Measurements from ENCODE around the gene MYO19.
A peak's percentile ranks its signal among the peaks of the same experiment; 100 is the strongest.

MYO19 gene

DNA sequence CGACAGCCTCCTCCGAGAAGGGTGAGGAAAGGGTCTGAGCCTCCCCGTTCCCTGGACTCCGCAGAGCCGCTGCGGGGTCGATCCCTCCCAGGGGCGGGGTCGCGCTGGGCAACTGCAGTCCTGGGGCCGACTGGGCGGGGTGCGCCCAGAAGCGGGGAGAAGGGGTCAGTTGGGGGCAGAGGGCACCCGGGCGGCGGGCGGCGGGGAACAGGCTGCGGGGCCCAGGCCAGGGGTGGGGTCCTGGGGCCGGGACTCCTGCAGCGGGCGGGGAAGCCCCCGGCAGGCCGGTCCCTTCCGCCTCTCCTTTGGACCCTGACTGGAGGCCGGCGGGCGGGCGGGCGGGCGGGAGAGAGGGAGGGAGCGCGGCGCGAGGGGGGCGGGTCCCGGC is 10.4 kb upstream of the MYO19 start (continued):
- TF ChIP-seq ZNF549 (tag by site-specific recombination; IDR thresholded peaks at IDR 0.05) (no peak), ZNF37A (tag by site-specific recombination; IDR thresholded peaks at IDR 0.05) (no peak), ZNF184 (tag by site-specific recombination; IDR thresholded peaks at IDR 0.05) (no peak; the same call in 1 of the 2 replicates), ZBTB1 (tag by site-specific recombination; IDR thresholded peaks at IDR 0.05) (0 out of 2 replicates have a peak, but pooled peaks have one; percentile 24), ZNF16 (tag by site-specific recombination; IDR thresholded peaks at IDR 0.05; ENCODE audit: low read depth) (no peak), ZNF302 (tag by site-specific recombination; IDR thresholded peaks at IDR 0.05; ENCODE audit: low read depth) (0 out of 2 replicates have a peak, but pooled peaks have one; percentile 37), ZNF560 (tag by site-specific recombination; IDR thresholded peaks at IDR 0.05; ENCODE audit: borderline replicate concordance) (no peak), BCL11A (tag by site-specific recombination; IDR thresholded peaks at IDR 0.05; ENCODE audit: low read depth) (peak; percentile 76; the same call in 1 of the 2 replicates), ZNF621 (tag by site-specific recombination; IDR thresholded peaks at IDR 0.05) (no peak), ZNF10 (tag by site-specific recombination; IDR thresholded peaks at IDR 0.05) (no peak), ZNF792 (tag by site-specific recombination; IDR thresholded peaks at IDR 0.05) (no peak; the same call in 1 of the 2 replicates), ZNF514 (tag by site-specific recombination; IDR thresholded peaks at IDR 0.05) (no peak), KLF7 (tag by site-specific recombination; IDR thresholded peaks at IDR 0.05; ENCODE audit: borderline replicate concordance) (0 out of 2 replicates have a peak, but pooled peaks have one; percentile 6), ZNF335 (tag by site-specific recombination; conservative IDR thresholded peaks at IDR 0.05) (peak; percentile 91), KLF9 (tag by site-specific recombination; IDR thresholded peaks at IDR 0.05; ENCODE audit: low read depth) (peak; percentile 63; the same call in 1 of the 2 replicates), GLIS2 (tag by site-specific recombination; IDR thresholded peaks at IDR 0.05) (0 out of 2 replicates have a peak, but pooled peaks have one; percentile 43)
- TF ChIP-seq, protein P1, sequence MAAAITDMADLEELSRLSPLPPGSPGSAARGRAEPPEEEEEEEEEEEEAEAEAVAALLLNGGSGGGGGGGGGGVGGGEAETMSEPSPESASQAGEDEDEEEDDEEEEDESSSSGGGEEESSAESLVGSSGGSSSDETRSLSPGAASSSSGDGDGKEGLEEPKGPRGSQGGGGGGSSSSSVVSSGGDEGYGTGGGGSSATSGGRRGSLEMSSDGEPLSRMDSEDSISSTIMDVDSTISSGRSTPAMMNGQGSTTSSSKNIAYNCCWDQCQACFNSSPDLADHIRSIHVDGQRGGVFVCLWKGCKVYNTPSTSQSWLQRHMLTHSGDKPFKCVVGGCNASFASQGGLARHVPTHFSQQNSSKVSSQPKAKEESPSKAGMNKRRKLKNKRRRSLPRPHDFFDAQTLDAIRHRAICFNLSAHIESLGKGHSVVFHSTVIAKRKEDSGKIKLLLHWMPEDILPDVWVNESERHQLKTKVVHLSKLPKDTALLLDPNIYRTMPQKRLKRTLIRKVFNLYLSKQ (tag by site-specific recombination; IDR thresholded peaks at IDR 0.05; ENCODE audit: borderline replicate concordance): no peak
- TF ChIP-seq, protein P2, sequence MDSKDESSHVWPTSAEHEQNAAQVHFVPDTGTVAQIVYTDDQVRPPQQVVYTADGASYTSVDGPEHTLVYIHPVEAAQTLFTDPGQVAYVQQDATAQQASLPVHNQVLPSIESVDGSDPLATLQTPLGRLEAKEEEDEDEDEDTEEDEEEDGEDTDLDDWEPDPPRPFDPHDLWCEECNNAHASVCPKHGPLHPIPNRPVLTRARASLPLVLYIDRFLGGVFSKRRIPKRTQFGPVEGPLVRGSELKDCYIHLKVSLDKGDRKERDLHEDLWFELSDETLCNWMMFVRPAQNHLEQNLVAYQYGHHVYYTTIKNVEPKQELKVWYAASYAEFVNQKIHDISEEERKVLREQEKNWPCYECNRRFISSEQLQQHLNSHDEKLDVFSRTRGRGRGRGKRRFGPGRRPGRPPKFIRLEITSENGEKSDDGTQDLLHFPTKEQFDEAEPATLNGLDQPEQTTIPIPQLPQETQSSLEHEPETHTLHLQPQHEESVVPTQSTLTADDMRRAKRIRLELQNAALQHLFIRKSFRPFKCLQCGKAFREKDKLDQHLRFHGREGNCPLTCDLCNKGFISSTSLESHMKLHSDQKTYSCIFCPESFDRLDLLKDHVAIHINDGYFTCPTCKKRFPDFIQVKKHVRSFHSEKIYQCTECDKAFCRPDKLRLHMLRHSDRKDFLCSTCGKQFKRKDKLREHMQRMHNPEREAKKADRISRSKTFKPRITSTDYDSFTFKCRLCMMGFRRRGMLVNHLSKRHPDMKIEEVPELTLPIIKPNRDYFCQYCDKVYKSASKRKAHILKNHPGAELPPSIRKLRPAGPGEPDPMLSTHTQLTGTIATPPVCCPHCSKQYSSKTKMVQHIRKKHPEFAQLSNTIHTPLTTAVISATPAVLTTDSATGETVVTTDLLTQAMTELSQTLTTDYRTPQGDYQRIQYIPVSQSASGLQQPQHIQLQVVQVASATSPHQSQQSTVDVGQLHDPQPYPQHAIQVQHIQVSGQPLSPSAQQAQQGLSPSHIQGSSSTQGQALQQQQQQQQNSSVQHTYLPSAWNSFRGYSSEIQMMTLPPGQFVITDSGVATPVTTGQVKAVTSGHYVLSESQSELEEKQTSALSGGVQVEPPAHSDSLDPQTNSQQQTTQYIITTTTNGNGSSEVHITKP (tag by site-specific recombination; IDR thresholded peaks at IDR 0.05): 0 out of 2 replicates have a peak, but pooled peaks have one; percentile 7
- TF ChIP-seq, protein P3, sequence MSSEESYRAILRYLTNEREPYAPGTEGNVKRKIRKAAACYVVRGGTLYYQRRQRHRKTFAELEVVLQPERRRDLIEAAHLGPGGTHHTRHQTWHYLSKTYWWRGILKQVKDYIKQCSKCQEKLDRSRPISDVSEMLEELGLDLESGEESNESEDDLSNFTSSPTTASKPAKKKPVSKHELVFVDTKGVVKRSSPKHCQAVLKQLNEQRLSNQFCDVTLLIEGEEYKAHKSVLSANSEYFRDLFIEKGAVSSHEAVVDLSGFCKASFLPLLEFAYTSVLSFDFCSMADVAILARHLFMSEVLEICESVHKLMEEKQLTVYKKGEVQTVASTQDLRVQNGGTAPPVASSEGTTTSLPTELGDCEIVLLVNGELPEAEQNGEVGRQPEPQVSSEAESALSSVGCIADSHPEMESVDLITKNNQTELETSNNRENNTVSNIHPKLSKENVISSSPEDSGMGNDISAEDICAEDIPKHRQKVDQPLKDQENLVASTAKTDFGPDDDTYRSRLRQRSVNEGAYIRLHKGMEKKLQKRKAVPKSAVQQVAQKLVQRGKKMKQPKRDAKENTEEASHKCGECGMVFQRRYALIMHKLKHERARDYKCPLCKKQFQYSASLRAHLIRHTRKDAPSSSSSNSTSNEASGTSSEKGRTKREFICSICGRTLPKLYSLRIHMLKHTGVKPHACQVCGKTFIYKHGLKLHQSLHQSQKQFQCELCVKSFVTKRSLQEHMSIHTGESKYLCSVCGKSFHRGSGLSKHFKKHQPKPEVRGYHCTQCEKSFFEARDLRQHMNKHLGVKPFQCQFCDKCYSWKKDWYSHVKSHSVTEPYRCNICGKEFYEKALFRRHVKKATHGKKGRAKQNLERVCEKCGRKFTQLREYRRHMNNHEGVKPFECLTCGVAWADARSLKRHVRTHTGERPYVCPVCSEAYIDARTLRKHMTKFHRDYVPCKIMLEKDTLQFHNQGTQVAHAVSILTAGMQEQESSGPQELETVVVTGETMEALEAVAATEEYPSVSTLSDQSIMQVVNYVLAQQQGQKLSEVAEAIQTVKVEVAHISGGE (tag by site-specific recombination; conservative IDR thresholded peaks at IDR 0.05; ENCODE audit: low read depth): peak; percentile 76; the same call in 1 of the 2 replicates
- TF ChIP-seq, protein P4, sequence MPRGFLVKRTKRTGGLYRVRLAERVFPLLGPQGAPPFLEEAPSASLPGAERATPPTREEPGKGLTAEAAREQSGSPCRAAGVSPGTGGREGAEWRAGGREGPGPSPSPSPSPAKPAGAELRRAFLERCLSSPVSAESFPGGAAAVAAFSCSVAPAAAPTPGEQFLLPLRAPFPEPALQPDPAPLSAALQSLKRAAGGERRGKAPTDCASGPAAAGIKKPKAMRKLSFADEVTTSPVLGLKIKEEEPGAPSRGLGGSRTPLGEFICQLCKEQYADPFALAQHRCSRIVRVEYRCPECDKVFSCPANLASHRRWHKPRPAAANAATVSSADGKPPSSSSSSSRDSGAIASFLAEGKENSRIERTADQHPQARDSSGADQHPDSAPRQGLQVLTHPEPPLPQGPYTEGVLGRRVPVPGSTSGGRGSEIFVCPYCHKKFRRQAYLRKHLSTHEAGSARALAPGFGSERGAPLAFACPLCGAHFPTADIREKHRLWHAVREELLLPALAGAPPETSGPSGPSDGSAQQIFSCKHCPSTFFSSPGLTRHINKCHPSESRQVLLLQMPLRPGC (tag by site-specific recombination; IDR thresholded peaks at IDR 0.05): no peak
- TF ChIP-seq, protein P5, sequence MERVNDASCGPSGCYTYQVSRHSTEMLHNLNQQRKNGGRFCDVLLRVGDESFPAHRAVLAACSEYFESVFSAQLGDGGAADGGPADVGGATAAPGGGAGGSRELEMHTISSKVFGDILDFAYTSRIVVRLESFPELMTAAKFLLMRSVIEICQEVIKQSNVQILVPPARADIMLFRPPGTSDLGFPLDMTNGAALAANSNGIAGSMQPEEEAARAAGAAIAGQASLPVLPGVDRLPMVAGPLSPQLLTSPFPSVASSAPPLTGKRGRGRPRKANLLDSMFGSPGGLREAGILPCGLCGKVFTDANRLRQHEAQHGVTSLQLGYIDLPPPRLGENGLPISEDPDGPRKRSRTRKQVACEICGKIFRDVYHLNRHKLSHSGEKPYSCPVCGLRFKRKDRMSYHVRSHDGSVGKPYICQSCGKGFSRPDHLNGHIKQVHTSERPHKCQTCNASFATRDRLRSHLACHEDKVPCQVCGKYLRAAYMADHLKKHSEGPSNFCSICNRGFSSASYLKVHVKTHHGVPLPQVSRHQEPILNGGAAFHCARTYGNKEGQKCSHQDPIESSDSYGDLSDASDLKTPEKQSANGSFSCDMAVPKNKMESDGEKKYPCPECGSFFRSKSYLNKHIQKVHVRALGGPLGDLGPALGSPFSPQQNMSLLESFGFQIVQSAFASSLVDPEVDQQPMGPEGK (tag by site-specific recombination; IDR thresholded peaks at IDR 0.05): peak; percentile 9; the same call in 1 of the 2 replicates

Measured in HEK293 (cell line).